Measurements from ENCODE around the gene SHROOM3. TPM values are rescaled to one million over a fixed set of nuclear protein-coding genes. Genes with fewer than 3 reads are reported as not detected.

SHROOM3 gene
- polyA plus RNA-seq, 1 experiment, result 9.5 TPM

DNA sequence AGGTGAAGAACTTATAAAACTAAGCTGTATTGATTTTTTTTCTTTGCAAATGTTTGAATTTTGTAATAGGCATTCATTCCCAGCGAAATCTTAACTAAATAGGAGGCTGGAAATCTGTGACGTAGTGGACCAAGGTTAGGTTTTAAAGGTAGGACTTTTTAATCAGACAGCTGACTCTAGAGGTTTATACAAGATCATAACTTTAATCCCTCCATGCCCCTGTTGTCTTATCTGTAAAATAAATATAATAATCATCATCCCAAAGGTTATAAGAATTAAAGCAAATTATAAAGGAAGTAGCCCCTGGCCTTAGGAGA, 101.3 kb downstream of the SHROOM3 start:
- no peaks in the 10 kb centered on the region for H3K27me3 ChIP-seq (ENCODE audit: control insufficient read depth, insufficient read depth, low read length)
- no peak overlapping the region for H3K4me3 ChIP-seq (ENCODE audit: low read depth, low read length)
- no peak for TF ChIP-seq CTCF (IDR thresholded peaks at IDR 0.05; ENCODE audit: low read depth, low read length)
- no peak for DNase-seq (ENCODE audit: low read depth, low spot score)
- CTCF ChIA-PET, result no interaction called here
- POLR2A ChIA-PET, result no interaction called here
- no peak overlapping the region for H3K27ac ChIP-seq (ENCODE audit: low read depth, low read length)
- no peaks in the 10 kb centered on the region for H3K9me3 ChIP-seq (ENCODE audit: control insufficient read depth, insufficient read depth, low read length)

GRCh38 chr4:76538296-76538695, 103.3 kb downstream of the SHROOM3 start:
- DNase-seq (ENCODE audit: low read depth, low spot score), result no peak
- Histone ChIP-seq H3K27ac (ENCODE audit: low read depth, low read length) (no peak overlapping the region), H3K9me3 (ENCODE audit: control insufficient read depth, insufficient read depth, low read length) (no peaks in the 10 kb centered on the region), H3K27me3 (ENCODE audit: control insufficient read depth, insufficient read depth, low read length) (no peaks in the 10 kb centered on the region), H3K4me3 (ENCODE audit: low read depth, low read length) (no peak overlapping the region)
- ChIA-PET CTCF (no interaction called here), POLR2A (no interaction called here)
- no peak for TF ChIP-seq CTCF (IDR thresholded peaks at IDR 0.05; ENCODE audit: low read depth, low read length)

DNA sequence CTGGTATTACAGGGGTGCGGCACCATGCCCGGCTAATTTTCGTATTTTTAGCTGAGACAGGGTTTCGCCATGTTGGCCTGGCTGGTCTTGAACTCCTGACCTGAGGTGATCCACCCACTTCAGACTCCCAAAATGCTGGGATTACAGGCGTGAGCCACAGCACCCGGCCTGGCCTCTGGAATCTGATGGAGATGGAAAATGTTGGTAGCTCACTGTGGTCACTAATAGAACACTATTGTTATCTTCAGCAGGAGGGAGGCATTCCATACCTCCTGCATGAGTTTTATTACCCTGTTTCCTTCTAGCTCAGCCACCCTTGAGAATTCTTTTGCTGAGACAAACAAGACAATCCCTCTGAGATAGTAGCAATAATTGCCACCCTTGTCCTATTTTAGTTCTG, 105.0 kb downstream of the SHROOM3 start:
- H3K27ac ChIP-seq (ENCODE audit: low read depth, low read length), result no peak overlapping the region
- CTCF ChIA-PET, result no interaction called here

GRCh38 chr4:76540486-76540885, 105.5 kb downstream of the SHROOM3 start:
- POLR2A ChIA-PET, result no interaction called here
- CTCF ChIA-PET, result no interaction called here
- Histone ChIP-seq H3K27ac (ENCODE audit: low read depth, low read length) (no peak overlapping the region), H3K9me3 (ENCODE audit: control insufficient read depth, insufficient read depth, low read length) (no peaks in the 10 kb centered on the region), H3K4me3 (ENCODE audit: low read depth, low read length) (no peak overlapping the region), H3K27me3 (ENCODE audit: control insufficient read depth, insufficient read depth, low read length) (no peaks in the 10 kb centered on the region)
- TF ChIP-seq CTCF (IDR thresholded peaks at IDR 0.05; ENCODE audit: low read depth, low read length), result no peak
- DNase-seq (ENCODE audit: low read depth, low spot score), result no peak

More for the DNA sequence above, 105.0 kb downstream of the SHROOM3 start:
- H3K27me3 ChIP-seq (ENCODE audit: control insufficient read depth, insufficient read depth, low read length), result no peaks in the 10 kb centered on the region
- H3K9me3 ChIP-seq (ENCODE audit: control insufficient read depth, insufficient read depth, low read length), result no peaks in the 10 kb centered on the region
- no peak for TF ChIP-seq CTCF (IDR thresholded peaks at IDR 0.05; ENCODE audit: low read depth, low read length)
- DNase-seq (ENCODE audit: low read depth, low spot score), result no peak
- POLR2A ChIA-PET, result no interaction called here
- H3K4me3 ChIP-seq (ENCODE audit: low read depth, low read length), result no peak overlapping the region

- H3K9me3 ChIP-seq (ENCODE audit: control insufficient read depth, insufficient read depth, low read length), result no peaks in the 10 kb centered on the region
- CTCF ChIA-PET, result no interaction called here
- POLR2A ChIA-PET, result no interaction called here
- no peak overlapping the region for H3K4me3 ChIP-seq (ENCODE audit: low read depth, low read length)
- no peaks in the 10 kb centered on the region for H3K27me3 ChIP-seq (ENCODE audit: control insufficient read depth, insufficient read depth, low read length)
- TF ChIP-seq CTCF (IDR thresholded peaks at IDR 0.05; ENCODE audit: low read depth, low read length), result no peak
- DNase-seq (ENCODE audit: low read depth, low spot score), result no peak
- no peak overlapping the region for H3K27ac ChIP-seq (ENCODE audit: low read depth, low read length)
Observed at GRCh38 chr4:76543378-76543777, 108.3 kb downstream of the SHROOM3 start.
